K562 (cell line): ENCODE measurements around the gene USP49. TPM values are rescaled to one million over a fixed set of nuclear protein-coding genes. Genes with fewer than 3 reads are reported as not detected.

Experiments
- ARHGAP35 ChIP-seq: fragments of 450-650 bp; IDR thresholded peaks from 2 replicates; pipeline ENCODE4 v1.6.1; 2018; ENCODE audit not compliant: partially characterized antibody
- ARID4B ChIP-seq: sonication (generic); formaldehyde crosslinking; IDR thresholded peaks from 2 replicates; pipeline ENCODE4 v1.8.0; 2022; ENCODE audit warnings: mild to moderate bottlenecking, missing genetic modification reagents
- CBFB ChIP-seq: sonication (generic); formaldehyde crosslinking; IDR thresholded peaks from 2 replicates; pipeline ENCODE4 v1.4.0; 2020; ENCODE audit warnings: mild to moderate bottlenecking, missing genetic modification reagents
- CEBPG ChIP-seq, 3 experiments: fragments of 200-800 bp in 1 of 3; sonication (Bioruptor generic) in 1 of 3; sonication (generic) in 1 of 3; formaldehyde crosslinking in 1 of 3; IDR thresholded peaks in 2 of 3; conservative IDR thresholded peaks in 1 of 3; 2 replicates each; pipeline versions ENCODE4 v1.6.1 to v1.8.0; 2016 to 2022; ENCODE audit warnings: missing compliant biosample characterization in 2 of 3, missing genetic modification characterization in 2 of 3, mild to moderate bottlenecking in 1 of 3, missing genetic modification reagents in 1 of 3
- EHMT2 ChIP-seq: fragments of 450-650 bp; IDR thresholded peaks from 2 replicates; pipeline ENCODE4 v1.6.1; 2018; ENCODE audit warnings: antibody characterized with exemption
- ETS2 ChIP-seq: IDR thresholded peaks from 2 replicates; pipeline ENCODE4 v1.6.1; 2016; ENCODE audit warnings: borderline replicate concordance, missing genetic modification characterization, mild to moderate bottlenecking, moderate library complexity, missing compliant biosample characterization; ENCODE audit not compliant: poor library complexity, severe bottlenecking
- GTF2F1 ChIP-seq: IDR thresholded peaks from 2 replicates; pipeline ENCODE4 v1.6.1; 2011; ENCODE audit warnings: low read depth, low read length, improper control_type of control experiment
- HDAC3 ChIP-seq: fragments of 450-650 bp; IDR thresholded peaks from 2 replicates; pipeline ENCODE4 v1.6.1; 2018; ENCODE audit warnings: borderline replicate concordance, mild to moderate bottlenecking, moderate library complexity; ENCODE audit not compliant: partially characterized antibody
- HDAC6 ChIP-seq: IDR thresholded peaks from 2 replicates; pipeline ENCODE4 v1.6.1; 2012; ENCODE audit warnings: low read depth, mild to moderate bottlenecking, control low read depth, inconsistent platforms, low read length, moderate library complexity
- NR3C1 ChIP-seq: sonication (generic); formaldehyde crosslinking; IDR thresholded peaks from 2 replicates; pipeline ENCODE4 v1.8.1; 2022; ENCODE audit warnings: missing genetic modification reagents
- RCOR1 ChIP-seq, 2 experiments: IDR thresholded peaks; 2 replicates each; pipeline ENCODE4 v1.6.1; 2012; ENCODE audit warnings: low read depth in 2 of 2, low read length in 2 of 2, borderline replicate concordance in 1 of 2, improper control_type of control experiment in 1 of 2
- SIRT6 ChIP-seq: IDR thresholded peaks from one replicate; pipeline ENCODE4 v1.6.1; 2012; ENCODE audit warnings: low read depth, mild to moderate bottlenecking, control low read depth, inconsistent platforms, low read length, moderate library complexity
- SMAD1 ChIP-seq: fragments of 150-350 bp; IDR thresholded peaks from 2 replicates; pipeline ENCODE4 v1.6.1; 2014; ENCODE audit warnings: low read length, low read depth; ENCODE audit not compliant: partially characterized antibody
- SMAD3 ChIP-seq: fragments of 450-650 bp; formaldehyde crosslinking; conservative IDR thresholded peaks from 2 replicates; pipeline ENCODE4 v1.4.0; 2020; ENCODE audit warnings: mild to moderate bottlenecking
- THRAP3 ChIP-seq: fragments of 450-650 bp; IDR thresholded peaks from 2 replicates; pipeline ENCODE4 v1.6.1; 2016; ENCODE audit warnings: mild to moderate bottlenecking, inconsistent platforms, borderline replicate concordance
- ZBTB33 ChIP-seq: sonication (generic); formaldehyde crosslinking; IDR thresholded peaks from 2 replicates; pipeline ENCODE4 v1.8.1; 2023; ENCODE audit warnings: mild to moderate bottlenecking, missing genetic modification reagents
- ZFP30 ChIP-seq: fragments of 250-450 bp; sonication (Bioruptor Pico); IDR thresholded peaks from 2 replicates; pipeline ENCODE4 v1.8.0; 2022; ENCODE audit warnings: moderate library complexity, mild to moderate bottlenecking, inconsistent platforms, borderline replicate concordance
- ZFP36 ChIP-seq: fragments of 150-350 bp; IDR thresholded peaks from 2 replicates; pipeline ENCODE4 v1.6.1; 2018; ENCODE audit warnings: low read length, low read depth; ENCODE audit not compliant: partially characterized antibody
- ZNF197 ChIP-seq: fragments of 200-800 bp; sonication (Bioruptor generic); IDR thresholded peaks from 2 replicates; pipeline ENCODE4 v1.6.1; 2016; ENCODE audit warnings: low read depth, missing genetic modification characterization, missing compliant biosample characterization
- ZNF347 ChIP-seq: fragments of 450-650 bp; formaldehyde crosslinking; IDR thresholded peaks from 2 replicates; pipeline ENCODE4 v1.4.0; 2020; ENCODE audit warnings: low read depth, mild to moderate bottlenecking, moderate library complexity
- ZNF764 ChIP-seq: fragments of 250-450 bp; sonication (Bioruptor Pico); IDR thresholded peaks from 2 replicates; pipeline ENCODE4 v1.4.0; 2020; ENCODE audit warnings: low read depth, mild to moderate bottlenecking, moderate library complexity
- ZNF766 ChIP-seq: fragments of 200-800 bp; sonication (Bioruptor generic); conservative IDR thresholded peaks from 2 replicates; pipeline ENCODE4 v1.6.1; 2016; ENCODE audit warnings: missing genetic modification characterization, missing compliant biosample characterization
- polyA plus RNA-seq, 8 experiments: library from polyadenylated mRNA; depleted of rRNA in 4 of 8; stranded (reverse) in 5 of 8; unstranded in 3 of 8; fragments of >200 nt; fragmentation: Nextera tagmentation in 2 of 8; fragmentation: Illumina TruSeq in 1 of 8; extraction: Ambion mirVana in 2 of 8; extraction: Trizol in 1 of 8; gene quantifications; 2 replicates each; pipeline versions ENCODE4 v1.2.1 to v1.2.3, GENCODE V29; 2011 to 2014; ENCODE audit warnings: inconsistent platforms in 1 of 8, missing spikeins in 1 of 8
- total RNA-seq, 7 experiments: library from RNA; depleted of rRNA in 6 of 7; stranded (reverse); fragments of >200 nt in 6 of 7; fragmentation: Illumina TruSeq in 2 of 7; extraction: Trizol in 2 of 7; gene quantifications; 2 replicates each; pipeline versions ENCODE4 v1.2.1 to v1.2.3, GENCODE V29; 2011 to 2021; ENCODE audit warnings: low replicate concordance in 1 of 7

USP49 gene
- total and polyA plus RNA-seq, 9 of the 15 experiments (the other 6 are each of a cell fraction or from before 2014, with no cell fraction given): 1.0 to 9.9 (median 6.5) TPM

GRCh38 chr6:41942067-41942851 is 47.1 kb upstream of the USP49 start (continued):
- TF ChIP-seq SIRT6 (no peak), SMAD3 (CRISPR knock-in tag) (no peak; the same call in 1 of the 2 replicates), ARHGAP35 (no peak), NR3C1 (CRISPR knock-in tag) (no peak), CBFB (CRISPR knock-in tag) (no peak), ZBTB33 (no peak), HDAC6 (no peak), CEBPG (CRISPR knock-in tag; IDR thresholded peaks at IDR 0.05) (no peak), CEBPG (tag; conservative IDR thresholded peaks at IDR 0.05 in 1 of 2, IDR thresholded peaks at IDR 0.05 in 1 of 2) (no peak), ETS2 (tag) (no peak), GTF2F1 (no peak), ZFP36 (no peak), SMAD1 (no peak), ZNF197 (CRISPR knock-in tag) (no peak), ZNF347 (CRISPR knock-in tag) (no peak), RCOR1 (IDR thresholded peaks at IDR 0.05; ENCODE audit: borderline replicate concordance in 1 of 2, low read depth in 2 of 2, low read length in 2 of 2) (no peak), ZNF766 (peak; percentile 34; the same call in 1 of the 2 replicates), THRAP3 (peak; percentile 46; the same call in 1 of the 2 replicates), ARID4B (CRISPR knock-in tag) (no peak), ZNF764 (no peak), HDAC3 (no peak), ZFP30 (CRISPR knock-in tag) (no peak), EHMT2 (no peak)
